ENCODE results near the gene SLF2.

DNA sequence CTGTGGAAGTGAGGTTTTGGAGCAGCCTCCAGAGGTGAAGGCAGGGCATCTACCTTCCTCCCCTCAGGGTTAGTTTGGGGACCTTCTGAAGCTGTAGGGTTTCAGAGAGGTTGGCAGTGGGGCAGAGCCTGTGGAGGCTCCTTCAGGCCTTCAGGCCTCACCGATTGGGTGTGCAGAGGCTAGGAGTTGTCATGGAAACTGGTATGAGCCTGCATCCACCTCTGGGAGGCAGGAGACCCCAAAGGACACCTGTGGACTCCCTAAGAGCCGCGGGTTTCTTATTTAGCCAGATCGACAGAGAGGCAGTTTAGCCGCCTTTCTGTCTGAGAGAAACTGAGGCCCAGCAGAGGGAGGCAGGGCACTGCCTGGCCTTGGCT lies 88.9 kb downstream of the SLF2 start:
- TF ChIP-seq, protein P1, sequence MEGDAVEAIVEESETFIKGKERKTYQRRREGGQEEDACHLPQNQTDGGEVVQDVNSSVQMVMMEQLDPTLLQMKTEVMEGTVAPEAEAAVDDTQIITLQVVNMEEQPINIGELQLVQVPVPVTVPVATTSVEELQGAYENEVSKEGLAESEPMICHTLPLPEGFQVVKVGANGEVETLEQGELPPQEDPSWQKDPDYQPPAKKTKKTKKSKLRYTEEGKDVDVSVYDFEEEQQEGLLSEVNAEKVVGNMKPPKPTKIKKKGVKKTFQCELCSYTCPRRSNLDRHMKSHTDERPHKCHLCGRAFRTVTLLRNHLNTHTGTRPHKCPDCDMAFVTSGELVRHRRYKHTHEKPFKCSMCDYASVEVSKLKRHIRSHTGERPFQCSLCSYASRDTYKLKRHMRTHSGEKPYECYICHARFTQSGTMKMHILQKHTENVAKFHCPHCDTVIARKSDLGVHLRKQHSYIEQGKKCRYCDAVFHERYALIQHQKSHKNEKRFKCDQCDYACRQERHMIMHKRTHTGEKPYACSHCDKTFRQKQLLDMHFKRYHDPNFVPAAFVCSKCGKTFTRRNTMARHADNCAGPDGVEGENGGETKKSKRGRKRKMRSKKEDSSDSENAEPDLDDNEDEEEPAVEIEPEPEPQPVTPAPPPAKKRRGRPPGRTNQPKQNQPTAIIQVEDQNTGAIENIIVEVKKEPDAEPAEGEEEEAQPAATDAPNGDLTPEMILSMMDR (IDR thresholded peaks at IDR 0.05): no peak
- TF ChIP-seq POLR2A (IDR thresholded peaks at IDR 0.05): no peak
